OCI-LY7 (cell line): ENCODE results near the gene PFKFB1. TPM values are rescaled to one million over a fixed set of nuclear protein-coding genes. Genes with fewer than 3 reads are reported as not detected.

Experiments
- BruUV-seq: library from RNA; stranded (reverse); fragments of 400-500 nt; replicated peaks from 2 replicates; lab custom pipeline; 2021; lab: Mats Ljungman, UMichigan
- CTCF ChIA-PET: fragments of 300-600 bp; sonication (Branson Sonifier 250); formaldehyde crosslinking; loops from one replicate; lab custom pipeline; 2022; ENCODE audit warnings: antibody characterized with exemption; ENCODE audit not compliant: unreplicated experiment; lab: Charles Lee
- POLR2A ChIA-PET: fragments of 300-600 bp; sonication (Branson Sonifier 250); formaldehyde crosslinking; loops from one replicate; lab custom pipeline; 2022; ENCODE audit warnings: antibody characterized with exemption; lab: Charles Lee
- DNase-seq: peaks from one replicate; pipeline ENCODE4 v3.0.0-alpha.2; 2015; ENCODE audit warnings: low spot score
- H2AFZ ChIP-seq: fragments of 200-600 bp; sonication (generic), shearing (Covaris generic); 2 replicates; pipeline ENCODE4 v1.6.1; 2014; ENCODE audit warnings: mild to moderate bottlenecking, antibody characterized with exemption, low read length, moderate library complexity
- H3K27ac ChIP-seq: fragments of 200-600 bp; sonication (generic); 2 replicates; pipeline ENCODE4 v1.5.1; 2014; ENCODE audit warnings: mixed run types, low read depth, mild to moderate bottlenecking, moderate library complexity, low read length, inconsistent platforms; ENCODE audit not compliant: poor library complexity, severe bottlenecking
- H3K36me3 ChIP-seq: fragments of 200-600 bp; sonication (generic); 2 replicates; pipeline ENCODE4 v1.6.1; 2014; ENCODE audit warnings: mild to moderate bottlenecking, antibody characterized with exemption, low read length, moderate library complexity, mixed read lengths; ENCODE audit not compliant: insufficient read depth
- H3K4me1 ChIP-seq: fragments of 200-600 bp; sonication (generic); 2 replicates; pipeline ENCODE4 v1.5.1; 2014; ENCODE audit warnings: mild to moderate bottlenecking, low read length; ENCODE audit not compliant: insufficient read depth, poor library complexity, severe bottlenecking
- H3K4me2 ChIP-seq: fragments of 200-600 bp; sonication (generic); 2 replicates; pipeline ENCODE4 v1.6.1; 2014; ENCODE audit warnings: mild to moderate bottlenecking, low read length
- H3K4me3 ChIP-seq: fragments of 200-600 bp; sonication (generic); 2 replicates; pipeline ENCODE4 v1.5.1; 2014; ENCODE audit warnings: mild to moderate bottlenecking, low read depth, low read length; ENCODE audit not compliant: poor library complexity, severe bottlenecking
- H3K79me2 ChIP-seq: fragments of 200-600 bp; sonication (generic); 2 replicates; pipeline ENCODE4 v1.6.1; 2016; ENCODE audit warnings: low read depth, mild to moderate bottlenecking, low read length, moderate library complexity, mixed read lengths; ENCODE audit not compliant: insufficient read depth
- H3K9me2 ChIP-seq: fragments of 200-600 bp; sonication (generic); 2 replicates; pipeline ENCODE4 v1.6.1; 2016; ENCODE audit warnings: mild to moderate bottlenecking, low read length, mixed read lengths; ENCODE audit not compliant: insufficient read depth
- H3K9me3 ChIP-seq: fragments of 200-600 bp; sonication (generic); 2 replicates; pipeline ENCODE4 v1.6.1; 2014; ENCODE audit warnings: mild to moderate bottlenecking, mixed run types, low read length, mixed read lengths
- H4K20me1 ChIP-seq: fragments of 200-600 bp; sonication (generic); 2 replicates; pipeline ENCODE4 v1.6.1; 2014; ENCODE audit warnings: mild to moderate bottlenecking, antibody characterized with exemption, low read length, moderate library complexity, mixed read lengths; ENCODE audit not compliant: insufficient read depth
- CTCF ChIP-seq: fragments of 200-600 bp; sonication (generic); conservative IDR thresholded peaks from 2 replicates; pipeline ENCODE4 v1.5.1; 2014; ENCODE audit warnings: mild to moderate bottlenecking, antibody characterized with exemption, low read length, moderate library complexity, mixed read lengths
- EZH2phosphoT487 ChIP-seq: fragments of 200-600 bp; sonication (generic); IDR thresholded peaks from 2 replicates; pipeline ENCODE4 v1.6.1; 2018; ENCODE audit warnings: low read depth, borderline replicate concordance, mild to moderate bottlenecking, mixed run types, antibody characterized with exemption, low read length, moderate library complexity, mixed read lengths
- intact Hi-C: fragments of 100-400 bp; cut with micrococcal nuclease; formaldehyde crosslinking; loops from one replicate; pipeline ENCODE4 v1.10.0; 2022; ENCODE audit not compliant: unreplicated experiment
- total RNA-seq, 2 experiments: library from RNA; depleted of rRNA in 1 of 2; stranded (reverse); fragments of >200 nt in 1 of 2; shearing (Covaris generic) in 1 of 2; gene quantifications; 2 replicates each; pipeline ENCODE4 v1.2.3, GENCODE V29; 2014 to 2022

Gene PFKFB1
- total RNA-seq, 2 experiments from 2014 or later = 0.72 to 0.76 TPM

- Histone ChIP-seq H3K9me2 (no peaks in the 10 kb centered on the region), H3K36me3 (peaks cover 37% of the 10 kb centered on the region), H3K27ac (no peak overlapping the region), H2AFZ (no peak overlapping the region), H3K4me3 (no peak overlapping the region), H3K9me3 (no peaks in the 10 kb centered on the region), H3K79me2 (no peaks in the 10 kb centered on the region), H3K4me1 (no peaks in the 10 kb centered on the region), H4K20me1 (no peaks in the 10 kb centered on the region), H3K4me2 (no peak overlapping the region)
- no peak for TF ChIP-seq EZH2phosphoT487
- no peak for TF ChIP-seq CTCF
- POLR2A ChIA-PET = interaction anchor here (0.7 to 2.7 kb wide), 2 partner anchors 9 to 304 kb away, joined by 3 to 12 read pairs; partner anchors contain the start of gene APEX2
- BruUV-seq = no TSS peak
- intact Hi-C loops = no loop called here
- CTCF ChIA-PET = no interaction called here
- no peak for DNase-seq
Observed at GRCh38 chrX:55008571-55009358, 14.8 kb upstream of the PFKFB1 start.

- ChIA-PET POLR2A (interaction anchor here (0.7 to 2.7 kb wide), 2 partner anchors 7 to 303 kb away, joined by 3 to 12 read pairs; partner anchors contain the start of gene APEX2), CTCF (no interaction called here)
- Histone ChIP-seq H2AFZ (no peak overlapping the region), H3K9me3 (no peaks in the 10 kb centered on the region), H3K4me2 (no peak overlapping the region), H3K79me2 (no peaks in the 10 kb centered on the region), H3K27ac (no peak overlapping the region), H3K36me3 (peaks cover 48% of the 10 kb centered on the region), H4K20me1 (no peaks in the 10 kb centered on the region), H3K4me1 (no peaks in the 10 kb centered on the region), H3K9me2 (no peaks in the 10 kb centered on the region), H3K4me3 (no peak overlapping the region)
- DNase-seq = no peak
- BruUV-seq = no TSS peak
- intact Hi-C loops = no loop called here
- no peak for TF ChIP-seq EZH2phosphoT487
- no peak for TF ChIP-seq CTCF
Observed at GRCh38 chrX:55007656-55008055, 13.7 kb upstream of the PFKFB1 start.
